Stimulated activated CD4-positive, alpha-beta T cell treated with anti-CD3 and anti-CD28 coated beads, TNF-alpha, amount 100 ng/mL, for 4 hours (primary cell): Measurements from ENCODE around the gene SYNE1.

Source experiments
- DNase-seq, 3 experiments: peaks; one replicate each; pipeline ENCODE4 v3.0.0-alpha.2; 2020; ENCODE audit warnings: low read depth in 3 of 3

SYNE1 gene

GRCh38 chr6:152236370-152237097 lies 400.6 kb downstream of the SYNE1 start:
- no peak for DNase-seq

- peak in 1 of 3 experiments; percentile 12 for DNase-seq
Measured at GRCh38 chr6:152233547-152234320, 403.4 kb downstream of the SYNE1 start.

- DNase-seq: no peak
Measured at GRCh38 chr6:152232501-152233151, 404.5 kb downstream of the SYNE1 start.

GRCh38 chr6:152229330-152229729 lies 407.8 kb downstream of the SYNE1 start:
- DNase-seq: no peak

- no peak for DNase-seq
Measured at GRCh38 chr6:152226119-152226518, 411.0 kb downstream of the SYNE1 start.

- DNase-seq: no peak
Measured at GRCh38 chr6:152225241-152225934, 411.8 kb downstream of the SYNE1 start.

- DNase-seq: no peak
Measured at GRCh38 chr6:152223636-152224035, 413.5 kb downstream of the SYNE1 start.

GRCh38 chr6:152221806-152222628 lies 415.1 kb downstream of the SYNE1 start:
- DNase-seq: no peak

- no peak for DNase-seq
Measured at GRCh38 chr6:152220786-152221185, 416.4 kb downstream of the SYNE1 start.

GRCh38 chr6:152218887-152219286 lies 418.3 kb downstream of the SYNE1 start:
- DNase-seq: no peak

- no peak for DNase-seq
Measured at GRCh38 chr6:152212437-152212836, 424.7 kb downstream of the SYNE1 start.

- no peak for DNase-seq
Measured at GRCh38 chr6:152209211-152209610, 428.0 kb downstream of the SYNE1 start.

GRCh38 chr6:152207915-152208714 lies 429.0 kb downstream of the SYNE1 start:
- no peak for DNase-seq

- peak in 1 of 3 experiments; percentile 21 for DNase-seq
Measured at GRCh38 chr6:152206072-152206818, 430.9 kb downstream of the SYNE1 start.

- no peak for DNase-seq
Measured at GRCh38 chr6:152204591-152204990, 432.6 kb downstream of the SYNE1 start.

- DNase-seq: no peak
Measured at GRCh38 chr6:152201120-152201519, 436.0 kb downstream of the SYNE1 start.

- no peak for DNase-seq
Measured at GRCh38 chr6:152195896-152196295, 441.3 kb downstream of the SYNE1 start.

- no peak for DNase-seq
Measured at GRCh38 chr6:152189736-152190135, 447.4 kb downstream of the SYNE1 start.

GRCh38 chr6:152188011-152188410 lies 449.2 kb downstream of the SYNE1 start:
- DNase-seq: no peak

- no peak for DNase-seq
Measured at GRCh38 chr6:152186840-152187239, 450.3 kb downstream of the SYNE1 start.
